VCaP (cell line): ENCODE measurements around the gene HOXD8.

Source experiments
- H3K27ac ChIP-seq: fragments of 450-650 bp; 2 replicates; pipeline ENCODE4 v1.5.1; 2017
- TF ChIP-seq, protein P1 (sequence below): fragments of 450-650 bp; conservative IDR thresholded peaks from 2 replicates; pipeline ENCODE4 v1.5.1; 2017; ENCODE audit warnings: mild to moderate bottlenecking, moderate library complexity

Gene HOXD8

DNA sequence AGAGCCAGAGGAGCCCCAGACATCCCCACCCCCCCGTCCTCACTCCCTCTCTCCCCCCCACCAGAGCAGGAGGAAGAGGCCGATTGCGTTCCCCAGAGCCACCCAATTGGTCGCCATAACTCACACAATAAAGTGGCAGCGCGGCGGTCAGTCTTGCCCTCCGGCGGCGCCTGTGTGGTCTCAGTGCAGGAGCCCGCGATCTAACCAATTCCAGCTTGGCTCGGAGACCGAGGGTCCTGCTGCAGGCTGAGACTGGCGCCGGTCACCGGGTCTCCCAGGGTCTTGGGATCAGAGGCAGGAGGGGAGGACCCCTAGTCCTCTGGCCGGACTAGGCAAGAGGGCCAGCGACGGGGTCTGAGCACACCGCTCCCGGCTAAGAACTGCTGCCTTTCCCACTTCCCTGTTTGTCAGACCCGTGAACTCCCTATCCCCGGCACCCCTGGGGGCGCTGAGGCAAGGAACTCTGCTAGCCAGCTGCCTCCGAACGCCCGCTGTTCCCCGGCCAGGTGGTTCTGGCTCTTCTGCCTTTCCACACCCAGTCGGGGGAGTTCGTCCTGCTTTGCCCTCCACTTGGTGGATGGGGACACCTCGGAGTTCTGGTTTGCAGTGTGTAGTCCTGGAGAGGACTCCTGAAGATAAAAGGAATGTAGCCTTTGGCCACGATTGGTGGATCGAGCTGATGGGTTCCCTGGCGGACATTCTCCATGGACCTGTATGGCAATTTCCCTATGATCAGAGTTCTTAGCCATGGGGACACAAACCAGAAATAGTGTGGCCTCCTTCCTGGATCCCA lies 30.9 kb upstream of the HOXD8 start:
- TF ChIP-seq, protein P1, sequence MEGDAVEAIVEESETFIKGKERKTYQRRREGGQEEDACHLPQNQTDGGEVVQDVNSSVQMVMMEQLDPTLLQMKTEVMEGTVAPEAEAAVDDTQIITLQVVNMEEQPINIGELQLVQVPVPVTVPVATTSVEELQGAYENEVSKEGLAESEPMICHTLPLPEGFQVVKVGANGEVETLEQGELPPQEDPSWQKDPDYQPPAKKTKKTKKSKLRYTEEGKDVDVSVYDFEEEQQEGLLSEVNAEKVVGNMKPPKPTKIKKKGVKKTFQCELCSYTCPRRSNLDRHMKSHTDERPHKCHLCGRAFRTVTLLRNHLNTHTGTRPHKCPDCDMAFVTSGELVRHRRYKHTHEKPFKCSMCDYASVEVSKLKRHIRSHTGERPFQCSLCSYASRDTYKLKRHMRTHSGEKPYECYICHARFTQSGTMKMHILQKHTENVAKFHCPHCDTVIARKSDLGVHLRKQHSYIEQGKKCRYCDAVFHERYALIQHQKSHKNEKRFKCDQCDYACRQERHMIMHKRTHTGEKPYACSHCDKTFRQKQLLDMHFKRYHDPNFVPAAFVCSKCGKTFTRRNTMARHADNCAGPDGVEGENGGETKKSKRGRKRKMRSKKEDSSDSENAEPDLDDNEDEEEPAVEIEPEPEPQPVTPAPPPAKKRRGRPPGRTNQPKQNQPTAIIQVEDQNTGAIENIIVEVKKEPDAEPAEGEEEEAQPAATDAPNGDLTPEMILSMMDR: no peak
- no peak overlapping the region; the same call in 1 of the 2 replicates for H3K27ac ChIP-seq

DNA sequence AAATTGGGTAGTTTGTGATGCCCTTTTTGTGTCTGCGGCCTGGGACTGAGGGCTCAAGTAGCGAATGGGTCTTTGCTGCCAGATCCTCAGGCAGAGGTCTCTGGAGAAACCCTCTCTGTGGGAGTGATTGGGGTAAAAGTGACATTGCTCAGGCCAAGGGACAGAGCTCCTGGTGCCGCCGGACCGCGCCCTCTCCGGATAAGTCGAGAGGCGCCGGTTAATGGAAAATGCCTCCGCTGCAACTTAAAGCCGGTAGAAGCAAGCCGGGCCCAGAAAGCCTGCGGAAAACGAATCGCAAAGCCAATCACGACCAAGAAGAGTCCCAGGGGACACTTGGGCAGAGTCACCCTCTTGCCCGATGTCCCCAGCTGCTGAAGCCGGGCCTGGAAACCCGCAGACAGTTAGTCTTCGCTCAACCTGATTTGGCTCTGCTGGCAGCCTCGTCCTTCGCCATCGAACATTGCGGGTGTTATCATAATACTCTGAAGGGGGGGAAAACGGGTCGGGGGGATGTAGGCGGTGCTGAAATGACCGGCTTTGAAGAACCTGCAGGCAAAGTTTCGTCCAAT lies 30.3 kb upstream of the HOXD8 start:
- H3K27ac ChIP-seq: no peak overlapping the region
- TF ChIP-seq, protein P1: no peak

DNA sequence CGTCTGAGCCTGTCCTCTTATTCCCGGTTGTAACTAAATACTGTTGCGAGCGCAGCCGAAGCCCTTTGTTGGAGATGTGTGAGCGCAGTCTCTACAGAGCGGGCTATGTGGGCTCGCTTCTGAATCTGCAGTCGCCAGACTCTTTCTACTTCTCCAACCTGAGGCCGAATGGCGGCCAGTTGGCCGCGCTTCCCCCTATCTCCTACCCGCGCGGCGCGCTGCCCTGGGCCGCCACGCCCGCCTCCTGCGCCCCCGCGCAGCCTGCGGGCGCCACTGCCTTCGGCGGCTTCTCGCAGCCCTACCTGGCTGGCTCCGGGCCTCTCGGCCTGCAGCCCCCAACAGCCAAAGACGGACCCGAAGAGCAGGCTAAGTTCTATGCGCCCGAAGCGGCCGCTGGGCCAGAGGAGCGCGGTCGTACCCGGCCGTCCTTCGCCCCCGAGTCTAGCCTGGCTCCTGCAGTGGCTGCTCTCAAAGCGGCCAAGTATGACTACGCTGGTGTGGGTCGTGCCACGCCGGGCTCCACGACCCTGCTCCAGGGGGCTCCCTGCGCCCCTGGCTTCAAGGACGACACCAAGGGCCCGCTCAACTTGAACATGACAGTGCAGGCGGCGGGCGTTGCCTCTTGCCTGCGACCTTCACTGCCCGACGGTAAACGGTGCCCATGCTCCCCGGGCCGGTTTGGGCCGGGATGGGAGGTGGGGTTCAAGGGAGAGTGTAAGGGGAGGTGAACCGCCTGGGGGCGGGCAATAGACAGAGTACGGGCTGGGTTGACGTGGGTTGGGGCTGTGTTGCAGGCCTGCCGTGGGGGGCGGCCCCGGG lies 29.6 kb upstream of the HOXD8 start, which contains the start of gene HOXD12:
HOXD12 (plus strand) TSS at position 68 of the 819 bp plus-strand sequence; CDS start at position 75, 7 bp downstream.
- H3K27ac ChIP-seq: no peak within 1 kb of the TSS
- TF ChIP-seq, protein P1: no peak

DNA sequence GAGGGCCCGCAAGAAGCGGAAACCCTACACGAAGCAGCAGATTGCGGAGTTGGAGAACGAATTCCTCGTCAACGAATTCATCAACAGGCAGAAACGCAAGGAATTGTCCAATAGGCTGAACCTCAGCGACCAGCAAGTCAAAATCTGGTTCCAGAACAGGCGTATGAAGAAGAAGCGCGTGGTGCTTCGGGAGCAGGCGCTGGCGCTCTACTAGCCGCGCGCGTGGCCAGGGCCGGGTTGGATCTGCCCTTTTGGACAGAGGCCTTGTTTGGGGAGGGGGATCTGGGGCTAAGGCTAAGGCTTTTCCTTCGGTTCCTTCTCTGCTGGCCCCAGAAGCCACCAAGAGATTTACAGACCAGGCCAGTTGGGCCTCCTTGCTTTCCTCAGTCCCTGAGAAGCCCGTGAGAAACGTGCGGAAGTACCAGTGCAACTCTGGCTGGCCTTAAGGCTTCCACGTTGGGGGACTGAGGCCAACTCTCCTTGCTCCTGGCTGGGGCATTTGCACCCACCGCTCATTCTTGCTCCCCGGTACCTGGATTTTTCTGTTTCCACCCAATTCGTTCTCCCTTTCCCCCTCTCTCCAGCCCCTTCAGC lies 28.9 kb upstream of the HOXD8 start:
- no peak overlapping the region for H3K27ac ChIP-seq
- TF ChIP-seq, protein P1: no peak

DNA sequence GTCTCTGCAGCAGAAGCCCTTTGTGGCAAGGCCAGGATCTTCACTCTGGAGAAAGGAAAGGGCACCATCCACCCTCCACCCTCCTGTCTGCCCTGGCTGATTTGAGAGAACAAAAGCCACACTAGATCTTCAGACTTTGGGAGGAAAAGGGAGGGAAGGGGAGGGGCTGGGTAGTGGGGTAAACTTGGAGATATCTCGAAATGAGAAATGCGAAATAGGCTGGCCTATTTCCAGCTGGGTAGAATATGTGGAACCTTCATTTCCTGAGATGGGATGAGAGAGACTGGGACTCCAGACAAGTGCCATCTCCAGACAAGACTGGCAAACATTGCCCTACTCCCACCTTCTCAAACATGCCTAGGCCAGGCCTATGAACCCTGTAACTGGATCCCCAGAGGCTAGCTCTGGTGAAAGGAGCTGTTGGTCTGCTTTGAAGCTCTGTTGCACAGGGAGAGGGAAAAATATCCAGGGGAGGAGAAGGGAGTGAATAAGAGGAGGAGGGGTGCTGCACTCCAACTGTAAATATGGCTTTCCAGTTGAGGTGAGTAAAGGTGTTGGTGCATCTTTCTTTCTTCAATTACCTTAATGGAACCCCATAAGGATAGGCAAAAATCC lies 28.2 kb upstream of the HOXD8 start:
- TF ChIP-seq, protein P1: no peak

DNA sequence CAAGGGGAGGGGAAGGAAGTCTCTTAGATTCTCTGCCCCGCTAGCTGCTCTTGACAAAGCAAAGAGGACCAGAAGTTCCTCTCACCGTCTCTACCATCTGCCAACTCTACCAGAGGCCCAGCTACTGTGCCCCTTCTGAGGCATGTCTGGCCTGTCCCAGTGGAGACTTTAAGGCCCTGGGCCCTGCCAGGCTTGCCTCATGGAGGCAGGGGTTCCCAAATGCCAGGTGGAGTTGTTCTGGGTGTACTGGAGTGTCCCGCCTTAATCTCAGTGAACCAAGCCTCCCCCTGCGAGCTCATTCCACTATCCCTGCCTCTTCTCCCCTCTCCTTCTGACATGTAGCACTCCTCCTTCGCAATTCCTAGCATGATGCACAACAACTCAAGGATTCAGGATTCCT lies 27.7 kb upstream of the HOXD8 start:
- TF ChIP-seq, protein P1: no peak
- H3K27ac ChIP-seq: no peak overlapping the region

More for the DNA sequence above, 28.2 kb upstream of the HOXD8 start:
- H3K27ac ChIP-seq: no peak overlapping the region
